ENCODE data around the gene MAP1LC3A.

MAP1LC3A gene

DNA sequence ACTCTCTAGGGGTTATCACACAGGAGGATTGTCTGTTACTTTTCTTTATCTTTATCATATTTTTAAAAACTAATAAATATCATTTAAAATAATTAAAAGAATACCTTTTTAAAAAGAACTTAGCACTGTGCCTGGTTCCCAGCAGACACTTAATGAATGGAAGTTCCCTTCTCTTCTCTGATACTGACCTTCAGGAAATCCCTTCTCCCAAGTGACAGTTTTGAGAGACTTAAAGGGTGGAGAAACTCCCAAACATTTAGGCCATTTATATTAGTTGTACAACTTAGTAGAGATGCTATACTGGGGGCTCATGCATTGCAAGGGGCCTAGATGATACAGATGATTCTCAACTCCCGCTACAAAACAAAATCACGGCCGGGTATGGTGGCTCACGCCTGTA lies 18.5 kb downstream of the MAP1LC3A start:
- DNase-seq (ENCODE audit: low spot score) = no peak

DNA sequence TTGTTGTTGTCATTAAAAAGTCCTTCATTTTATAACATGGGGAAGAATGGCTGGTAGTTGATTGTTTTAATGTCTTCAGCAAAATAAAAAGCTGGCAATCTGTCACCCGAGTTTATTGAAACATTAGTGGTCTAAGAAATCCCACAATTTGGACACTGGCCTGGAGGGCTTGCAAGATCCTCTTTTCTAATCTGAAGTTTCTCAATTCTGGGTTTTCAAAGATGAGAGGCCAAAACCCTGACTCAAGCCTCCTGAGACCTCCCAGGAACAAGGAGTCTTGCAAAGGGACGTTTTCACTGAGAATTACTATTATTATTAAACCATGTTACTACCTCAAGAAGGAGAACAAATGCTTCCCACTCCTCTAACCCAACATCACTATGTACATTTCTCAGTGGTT lies 19.5 kb downstream of the MAP1LC3A start:
- no peak for DNase-seq (ENCODE audit: low spot score)

GRCh38 chr20:34578521-34578920 lies 20.0 kb downstream of the MAP1LC3A start:
- no peak for DNase-seq (ENCODE audit: low spot score)

- no peak for DNase-seq (ENCODE audit: low spot score)
Measured at GRCh38 chr20:34579191-34579978, 20.9 kb downstream of the MAP1LC3A start.

DNA sequence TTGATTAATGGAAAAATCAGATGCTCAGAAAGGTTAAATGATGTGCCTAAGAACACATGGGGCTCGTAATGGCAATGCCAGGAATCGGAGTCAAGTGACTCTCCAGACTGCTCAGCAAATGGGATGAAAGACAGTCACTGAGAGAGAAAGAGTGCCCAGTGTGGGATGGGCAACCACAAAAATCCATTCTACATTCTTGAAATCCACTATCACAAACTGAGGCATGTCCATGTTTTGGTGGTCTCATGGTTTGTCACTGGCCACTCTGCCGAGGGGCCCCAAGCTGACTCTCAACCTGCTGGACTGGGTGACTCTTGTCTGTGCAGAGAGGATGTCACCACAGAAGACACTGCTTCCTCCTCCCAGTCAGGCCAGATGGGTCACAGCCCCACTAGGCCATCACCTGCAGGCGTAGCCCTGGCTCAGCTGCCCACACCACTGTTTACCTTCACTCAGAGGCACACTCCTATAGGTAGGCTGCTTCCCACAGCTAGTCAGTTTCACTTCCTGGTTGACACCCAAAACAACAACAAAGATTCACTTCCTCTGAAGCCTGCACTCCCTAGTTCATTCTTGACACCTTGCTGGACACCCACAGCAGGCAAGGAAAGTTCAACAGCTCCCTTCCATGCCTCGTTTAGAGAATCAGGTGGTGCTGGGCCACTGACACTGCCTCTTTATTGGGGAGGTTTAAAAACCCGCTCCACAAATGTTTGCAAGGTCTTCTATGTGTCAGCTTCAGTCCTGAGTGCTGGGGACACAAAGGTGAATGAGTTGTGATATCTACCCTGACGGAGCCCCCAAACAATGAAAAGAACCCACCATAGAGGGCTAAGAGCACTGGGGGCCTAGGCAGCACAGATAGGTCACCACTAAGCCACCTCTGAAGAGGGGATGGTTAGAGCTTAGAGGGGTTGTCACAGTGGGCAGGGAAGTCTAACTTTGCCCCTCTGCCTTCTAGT lies 21.7 kb downstream of the MAP1LC3A start:
- DNase-seq (ENCODE audit: low spot score) = no peak

GRCh38 chr20:34581341-34582184 lies 23.0 kb downstream of the MAP1LC3A start:
- DNase-seq (ENCODE audit: low spot score) = no peak

DNA sequence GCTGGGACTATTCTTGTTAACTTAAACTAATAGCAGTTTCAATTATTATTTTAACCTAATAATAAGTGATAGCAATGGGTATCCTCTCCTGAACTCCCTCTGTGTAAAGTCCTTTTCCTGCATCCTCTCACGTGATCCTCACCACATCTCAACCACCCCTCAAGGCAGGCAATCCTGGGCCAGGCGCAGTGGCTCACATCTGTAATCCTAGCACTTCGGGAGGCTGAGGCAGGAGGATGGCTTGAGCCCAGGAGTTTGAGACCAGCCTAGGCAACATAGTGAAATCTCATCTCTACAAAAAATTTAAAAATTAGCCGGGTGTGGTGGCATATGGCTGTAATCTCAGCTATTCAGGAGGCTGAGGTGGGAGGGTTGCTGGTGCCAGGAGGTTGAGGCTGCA lies 23.7 kb downstream of the MAP1LC3A start:
- no peak for DNase-seq (ENCODE audit: low spot score)

DNA sequence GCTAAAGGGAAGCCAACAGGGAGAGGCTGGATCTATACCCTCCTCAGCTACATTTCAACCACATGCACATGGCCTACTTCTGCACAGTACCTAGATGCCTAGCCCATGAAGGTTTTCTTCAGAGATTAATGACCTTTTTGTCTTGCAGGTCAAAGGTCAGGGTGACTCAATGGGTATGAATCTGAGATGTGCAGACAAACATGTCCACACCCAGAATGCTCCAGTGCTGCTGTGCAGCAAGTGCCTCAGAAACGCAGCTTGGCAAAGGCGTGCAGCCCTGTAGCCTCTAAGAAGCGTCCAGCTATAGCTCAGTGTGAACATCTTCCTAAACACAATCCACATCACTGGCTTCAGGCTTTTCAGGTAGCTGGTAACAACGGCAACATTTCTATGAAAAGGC lies 24.4 kb downstream of the MAP1LC3A start:
- DNase-seq (ENCODE audit: low spot score) = no peak

GRCh38 chr20:34583544-34583943 lies 25.0 kb downstream of the MAP1LC3A start:
- no peak for DNase-seq (ENCODE audit: low spot score)

GRCh38 chr20:34585019-34585418 lies 26.5 kb downstream of the MAP1LC3A start:
- no peak for DNase-seq (ENCODE audit: low spot score)

DNA sequence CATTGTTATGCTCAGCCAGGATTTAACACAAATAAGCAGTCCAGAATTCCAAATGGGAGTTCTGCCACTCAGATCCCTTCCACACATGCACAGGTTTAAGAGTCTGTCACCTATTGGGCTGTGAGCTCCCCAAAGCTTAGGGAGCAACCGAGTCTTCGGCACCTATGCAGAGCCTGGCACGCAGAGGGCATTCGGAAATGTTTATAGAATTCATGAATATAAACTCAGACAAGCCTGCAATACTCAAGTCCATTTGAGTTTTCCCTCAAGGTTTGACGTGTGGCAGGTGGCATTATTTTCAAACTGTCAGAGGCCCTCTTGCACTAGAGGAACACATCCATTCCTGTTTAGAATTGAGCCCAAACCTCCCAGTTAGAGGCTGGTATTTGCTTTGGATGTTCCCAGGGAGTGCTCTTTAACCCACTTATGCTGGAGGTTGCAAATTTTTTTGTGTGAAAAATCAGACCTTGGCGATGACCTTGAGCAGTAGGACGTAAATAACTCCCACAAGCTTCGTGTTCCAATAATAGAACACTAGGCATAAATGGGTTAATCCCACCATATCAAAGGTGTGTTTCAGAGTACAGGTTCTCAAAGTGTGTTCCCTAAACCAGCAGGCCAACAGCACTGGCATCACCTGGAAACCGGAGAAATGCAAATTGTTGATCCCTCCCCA lies 28.1 kb downstream of the MAP1LC3A start:
- no peak for DNase-seq (ENCODE audit: low spot score)

DNA sequence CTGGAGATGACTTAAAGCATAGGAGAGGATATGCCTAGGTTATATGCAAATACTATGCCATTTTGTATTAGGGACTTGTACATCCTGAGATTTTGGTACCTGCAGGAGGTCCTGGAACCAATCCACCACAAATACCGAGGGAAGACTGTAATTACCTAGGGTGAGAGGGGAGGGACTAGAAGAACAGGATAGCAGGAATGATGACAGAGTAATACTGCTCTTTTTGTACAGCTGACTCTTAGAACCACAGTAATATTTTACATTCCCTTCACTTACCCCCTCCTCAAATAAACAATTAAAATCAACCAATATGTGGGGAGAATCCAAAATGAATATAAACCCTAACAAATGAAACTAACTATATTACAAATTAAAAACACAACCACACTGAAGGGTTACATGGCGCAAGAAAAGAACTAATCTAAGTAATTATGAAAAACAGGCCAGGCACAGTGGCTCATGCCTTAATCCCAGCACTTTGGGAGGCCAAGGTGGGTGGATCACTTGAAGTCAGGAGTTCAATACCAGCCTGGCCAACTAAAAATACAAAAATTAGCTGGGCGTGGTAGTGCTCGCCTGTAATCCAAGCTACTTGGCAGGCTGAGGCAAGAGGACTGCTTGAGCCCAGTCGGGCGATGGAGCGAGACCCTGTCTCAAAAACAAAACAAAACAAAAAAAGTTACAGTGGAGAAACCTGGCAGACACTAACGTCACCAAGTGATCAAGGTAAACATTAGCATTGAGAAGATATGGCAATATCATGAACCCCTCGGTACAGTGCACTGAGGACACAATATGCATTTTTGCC lies 37.1 kb downstream of the MAP1LC3A start:
- DNase-seq (ENCODE audit: low spot score) = no peak

DNA sequence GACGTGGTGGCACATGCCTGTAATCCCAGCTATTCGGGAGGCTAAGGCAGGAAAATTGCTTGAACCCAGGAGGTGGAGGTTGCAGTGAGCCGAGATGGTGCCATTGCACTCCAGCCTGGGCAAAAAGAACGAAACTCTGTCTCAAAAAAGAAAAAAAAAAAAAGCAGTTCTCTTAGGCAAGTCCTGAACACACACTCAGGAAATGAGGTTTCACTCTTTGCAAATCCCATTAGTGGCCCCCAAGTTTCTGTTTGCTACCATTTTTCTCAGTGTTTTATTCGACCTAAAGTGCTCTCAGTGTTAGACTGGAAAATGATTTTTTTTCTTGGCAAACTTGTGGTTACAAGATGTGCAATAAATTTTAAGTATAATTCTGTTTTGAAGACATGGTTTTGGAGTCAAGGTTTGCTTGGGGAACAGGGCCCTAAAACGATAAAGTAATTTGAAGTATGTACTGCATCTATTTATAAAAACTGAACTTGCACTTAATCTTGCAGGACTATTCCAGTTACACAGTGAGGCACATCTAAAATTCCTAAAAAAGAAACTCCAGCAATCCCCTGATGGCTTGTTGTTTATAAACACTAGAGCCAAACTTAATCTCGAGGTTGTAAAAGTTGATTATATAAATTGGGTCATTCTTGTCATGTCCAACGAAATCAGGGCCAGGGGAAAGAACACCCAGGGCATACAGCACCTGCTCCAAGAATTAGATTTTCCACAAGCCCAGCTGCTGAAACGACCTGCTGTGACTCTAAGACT lies 42.6 kb downstream of the MAP1LC3A start:
- DNase-seq (ENCODE audit: low spot score) = no peak

- no peak for DNase-seq (ENCODE audit: low spot score)
Measured at GRCh38 chr20:34604980-34605788, 46.7 kb downstream of the MAP1LC3A start.

DNA sequence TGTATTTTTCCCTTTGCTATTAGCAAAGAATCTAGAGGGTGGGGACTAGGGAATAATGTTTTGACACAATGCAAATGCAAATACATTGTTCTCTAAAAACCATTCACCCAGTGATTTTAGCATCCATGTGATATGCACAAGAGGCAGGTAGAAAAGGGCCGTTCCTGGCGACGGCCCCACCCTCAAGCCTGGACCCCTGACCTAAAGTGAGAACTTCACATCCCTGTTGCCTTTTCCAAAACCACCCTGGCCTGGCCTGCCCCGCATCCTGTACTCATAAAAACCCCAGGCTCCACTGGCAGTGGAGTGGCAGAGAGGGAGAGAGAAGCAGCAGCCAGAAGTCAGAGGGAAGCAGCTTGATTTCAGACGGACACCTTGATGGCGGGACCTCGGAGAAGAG lies 48.5 kb downstream of the MAP1LC3A start:
- DNase-seq (ENCODE audit: low spot score) = no peak

All from hematopoietic multipotent progenitor cell treated with erythropoietin and hydrocortisone succinate and interleukin-3 and kit ligand, for 17 days (in vitro differentiated cells).